Transverse colon (tissue), 3 donors: ENCODE measurements around the gene FNBP1.

Experiments
- CTCF ChIP-seq, 5 experiments: fragments of 200-600 bp in 3 of 5; fragments of 450-650 bp in 2 of 5; sonication (generic) in 3 of 5; IDR thresholded peaks; 1 replicate in 2 of 5; 2 replicates in 3 of 5; pipeline ENCODE4 v1.5.1; 2016 to 2017; ENCODE audit warnings: antibody characterized with exemption in 5 of 5, inconsistent platforms in 3 of 5, mild to moderate bottlenecking in 2 of 5, moderate library complexity in 1 of 5
- EP300 ChIP-seq: sonication (generic); formaldehyde crosslinking; IDR thresholded peaks from one replicate; pipeline ENCODE4 v1.6.1; 2017; ENCODE audit warnings: antibody characterized with exemption, low read depth

GRCh38 chr9:129901993-129902739 lies 140.8 kb downstream of the FNBP1 start:
- TF ChIP-seq CTCF (IDR thresholded peaks at IDR 0.05) (no peak), EP300 (no peak)
